Colonic mucosa (tissue), 4 donors: ENCODE measurements around the gene TBC1D16. TPM values are rescaled to one million over a fixed set of nuclear protein-coding genes. Genes with fewer than 3 reads are reported as not detected.

Experiments
- DNase-seq: peaks from one replicate; pipeline ENCODE4 v3.0.0-alpha.2; 2020
- H3K27ac ChIP-seq: fragments of 200-600 bp; one replicate; pipeline ENCODE4 v1.8.0; 2021
- H3K27me3 ChIP-seq: fragments of 200-600 bp; one replicate; pipeline ENCODE4 v1.8.0; 2021
- H3K36me3 ChIP-seq: fragments of 200-600 bp; one replicate; pipeline ENCODE4 v1.8.0; 2021
- H3K4me1 ChIP-seq: fragments of 200-600 bp; one replicate; pipeline ENCODE4 v1.8.0; 2021; ENCODE audit warnings: mild to moderate bottlenecking
- H3K4me3 ChIP-seq: fragments of 200-600 bp; one replicate; pipeline ENCODE4 v1.8.0; 2021
- H3K9ac ChIP-seq, 2 donors: one replicate each; pipeline ENCODE4 v1.7.0; 2013; ENCODE audit warnings: control low read depth in 2 of 2, low read depth in 2 of 2, low read length in 2 of 2
- H3K9me3 ChIP-seq: fragments of 200-600 bp; one replicate; pipeline ENCODE4 v1.8.0; 2021
- intact Hi-C: fragments of 100-400 bp; cut with DNase I; formaldehyde crosslinking; loops from one replicate; pipeline ENCODE4 v1.14.1; 2022
- total RNA-seq, 2 donors: library from RNA; stranded (reverse); fragmentation: NEBNext Ultra II Directional in 1 of 2; extraction: Animal tissue kit (Norgen Biotek cat#: 25700) in 1 of 2; gene quantifications; one replicate each; pipeline ENCODE4 v1.2.1, GENCODE V29; 2021
- TF ChIP-seq, protein P1 (sequence below): fragments of 200-600 bp; IDR thresholded peaks from one replicate; pipeline ENCODE4 v1.8.0; 2022; ENCODE audit warnings: antibody characterized with exemption, mild to moderate bottlenecking
- donor health status: healthy.
- donor health status: DM: no; HTN: no; CAD: no.
- donor health status: DM: no; HTN: no; CAD: no.

TBC1D16 gene
- total RNA-seq, 2 donors from 2014 or later, result 14.4 to 19.8 TPM

GRCh38 chr17:79926142-79926604 lies 109.5 kb downstream of the TBC1D16 start:
- H3K9me3 ChIP-seq, result no peaks in the 10 kb centered on the region
- H3K36me3 ChIP-seq, result no peaks in the 10 kb centered on the region
- H3K27ac ChIP-seq, result no peak overlapping the region
- H3K27me3 ChIP-seq, result peaks cover 12% of the 10 kb centered on the region
- no peak overlapping the region for H3K4me3 ChIP-seq
- peaks cover 17% of the 10 kb centered on the region for H3K4me1 ChIP-seq
- TF ChIP-seq, protein P1, sequence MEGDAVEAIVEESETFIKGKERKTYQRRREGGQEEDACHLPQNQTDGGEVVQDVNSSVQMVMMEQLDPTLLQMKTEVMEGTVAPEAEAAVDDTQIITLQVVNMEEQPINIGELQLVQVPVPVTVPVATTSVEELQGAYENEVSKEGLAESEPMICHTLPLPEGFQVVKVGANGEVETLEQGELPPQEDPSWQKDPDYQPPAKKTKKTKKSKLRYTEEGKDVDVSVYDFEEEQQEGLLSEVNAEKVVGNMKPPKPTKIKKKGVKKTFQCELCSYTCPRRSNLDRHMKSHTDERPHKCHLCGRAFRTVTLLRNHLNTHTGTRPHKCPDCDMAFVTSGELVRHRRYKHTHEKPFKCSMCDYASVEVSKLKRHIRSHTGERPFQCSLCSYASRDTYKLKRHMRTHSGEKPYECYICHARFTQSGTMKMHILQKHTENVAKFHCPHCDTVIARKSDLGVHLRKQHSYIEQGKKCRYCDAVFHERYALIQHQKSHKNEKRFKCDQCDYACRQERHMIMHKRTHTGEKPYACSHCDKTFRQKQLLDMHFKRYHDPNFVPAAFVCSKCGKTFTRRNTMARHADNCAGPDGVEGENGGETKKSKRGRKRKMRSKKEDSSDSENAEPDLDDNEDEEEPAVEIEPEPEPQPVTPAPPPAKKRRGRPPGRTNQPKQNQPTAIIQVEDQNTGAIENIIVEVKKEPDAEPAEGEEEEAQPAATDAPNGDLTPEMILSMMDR, result no peak
- peak overlapping the region in 1 of 2 donors; percentile 14 for H3K9ac ChIP-seq
- no peak for DNase-seq
- intact Hi-C loops, result no loop called here

- peak overlapping the region; percentile 65 for H3K27ac ChIP-seq
- no peaks in the 10 kb centered on the region for H3K9me3 ChIP-seq
- no peak overlapping the region for H3K4me3 ChIP-seq
- peaks cover 4% of the 10 kb centered on the region for H3K27me3 ChIP-seq
- peak overlapping the region; percentile 35 to 43 for H3K9ac ChIP-seq
- intact Hi-C loops, result no loop called here
- H3K36me3 ChIP-seq, result no peaks in the 10 kb centered on the region
- DNase-seq, result peak; percentile 86
- peaks cover 15% of the 10 kb centered on the region for H3K4me1 ChIP-seq
- TF ChIP-seq, protein P1, result no peak
These were observed 110.3 kb downstream of the TBC1D16 start for GRCh38 chr17:79925242-79925957.

- H3K4me1 ChIP-seq, result peaks cover 20% of the 10 kb centered on the region
- H3K27me3 ChIP-seq, result no peaks in the 10 kb centered on the region
- H3K27ac ChIP-seq, result peak overlapping the region; percentile 65
- intact Hi-C loops, result no loop called here
- DNase-seq, result no peak
- H3K9ac ChIP-seq, result peak overlapping the region; percentile 32 to 35
- no peaks in the 10 kb centered on the region for H3K36me3 ChIP-seq
- TF ChIP-seq, protein P1, result no peak
- H3K4me3 ChIP-seq, result no peak overlapping the region
- H3K9me3 ChIP-seq, result no peaks in the 10 kb centered on the region
These were observed 111.1 kb downstream of the TBC1D16 start for GRCh38 chr17:79924639-79924976.

DNA sequence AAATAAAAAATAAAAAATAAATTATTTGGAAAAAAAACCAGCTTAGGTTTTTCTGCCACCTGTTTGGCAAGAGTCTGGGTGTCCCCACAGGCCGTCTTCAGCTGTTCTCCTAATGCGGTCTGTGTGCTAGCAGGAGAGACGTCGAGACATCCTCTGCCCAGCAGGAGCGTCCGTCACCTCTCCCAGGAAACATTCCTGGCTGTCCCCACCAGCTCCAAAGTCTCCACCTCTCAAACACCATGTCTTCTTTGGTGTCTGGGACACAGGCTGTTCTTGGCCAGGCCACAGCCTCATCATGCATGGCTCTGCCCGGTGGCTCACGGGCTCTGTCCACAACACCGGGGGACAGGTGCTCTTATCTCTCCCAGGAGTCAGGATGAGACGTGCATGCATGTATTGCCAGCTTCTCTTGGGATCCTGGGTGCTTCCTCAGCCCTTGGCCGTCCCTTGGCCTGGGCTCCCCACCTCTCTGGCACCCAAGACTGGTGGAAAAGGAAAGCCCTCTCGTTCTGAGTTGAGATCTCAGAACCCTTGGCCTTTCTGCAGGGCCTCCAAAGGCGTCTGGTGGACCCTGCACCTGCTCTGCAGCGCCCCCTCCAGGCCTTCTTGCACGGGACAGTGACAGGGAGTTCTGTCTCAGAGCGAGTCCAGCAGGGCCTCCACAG lies 111.6 kb downstream of the TBC1D16 start:
- Histone ChIP-seq H3K27me3 (no peaks in the 10 kb centered on the region), H3K4me1 (peaks cover 22% of the 10 kb centered on the region), H3K4me3 (no peak overlapping the region), H3K27ac (no peak overlapping the region), H3K36me3 (no peaks in the 10 kb centered on the region), H3K9ac (peak overlapping the region in 1 of 2 donors; percentile 35), H3K9me3 (no peaks in the 10 kb centered on the region)
- intact Hi-C loops, result no loop called here
- TF ChIP-seq, protein P1, result peak; percentile 41
- peak; percentile 83 for DNase-seq

DNA sequence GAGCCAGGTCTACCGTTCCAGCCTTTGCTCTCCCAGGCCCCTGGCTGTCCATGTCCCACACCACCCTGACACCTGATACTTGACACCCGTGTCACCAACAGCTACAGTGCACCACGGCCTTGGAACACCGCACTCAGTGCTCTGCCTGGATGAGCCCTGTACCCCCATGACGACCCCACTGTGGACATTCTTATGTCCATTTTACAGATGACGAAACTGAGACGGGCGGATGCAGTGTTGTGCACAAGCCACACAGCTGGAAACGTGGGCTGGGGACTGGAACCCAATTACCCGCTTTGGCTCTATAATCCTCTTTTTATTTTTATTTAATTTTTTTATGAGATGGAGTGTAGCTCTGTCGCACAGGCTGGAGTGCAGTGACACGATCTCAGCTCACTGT lies 112.9 kb downstream of the TBC1D16 start:
- TF ChIP-seq, protein P1, result no peak
- Histone ChIP-seq H3K9me3 (no peaks in the 10 kb centered on the region), H3K27me3 (no peaks in the 10 kb centered on the region), H3K4me3 (no peak overlapping the region), H3K4me1 (peaks cover 27% of the 10 kb centered on the region), H3K36me3 (no peaks in the 10 kb centered on the region), H3K9ac (no peak overlapping the region), H3K27ac (no peak overlapping the region)
- intact Hi-C loops, result no loop called here
- no peak for DNase-seq
